Neural cell (in vitro differentiated cells): ENCODE data around the gene HS6ST3.

Experiments
- CTCF ChIP-seq: fragments of 450-650 bp; IDR thresholded peaks from 2 replicates; pipeline ENCODE4 v1.5.1; 2014; ENCODE audit warnings: antibody characterized with exemption, mild to moderate bottlenecking, moderate library complexity; ENCODE audit not compliant: poor library complexity, severe bottlenecking
- EZH2 ChIP-seq: fragments of 200-600, 300-800 bp; shearing (Covaris generic), sonication (generic); IDR thresholded peaks from 2 replicates; pipeline ENCODE4 v1.6.1; 2014; ENCODE audit warnings: antibody characterized with exemption, low read length, borderline replicate concordance, mild to moderate bottlenecking; ENCODE audit not compliant: insufficient read depth, poor library complexity, severe bottlenecking
- TF ChIP-seq, protein P1 (sequence below): IDR thresholded peaks from 2 replicates; pipeline ENCODE4 v1.6.1; 2012; ENCODE audit warnings: borderline replicate concordance

GRCh38 chr13:96816261-96816660 lies 726.4 kb downstream of the HS6ST3 start:
- TF ChIP-seq CTCF = no peak
- TF ChIP-seq, protein P1, sequence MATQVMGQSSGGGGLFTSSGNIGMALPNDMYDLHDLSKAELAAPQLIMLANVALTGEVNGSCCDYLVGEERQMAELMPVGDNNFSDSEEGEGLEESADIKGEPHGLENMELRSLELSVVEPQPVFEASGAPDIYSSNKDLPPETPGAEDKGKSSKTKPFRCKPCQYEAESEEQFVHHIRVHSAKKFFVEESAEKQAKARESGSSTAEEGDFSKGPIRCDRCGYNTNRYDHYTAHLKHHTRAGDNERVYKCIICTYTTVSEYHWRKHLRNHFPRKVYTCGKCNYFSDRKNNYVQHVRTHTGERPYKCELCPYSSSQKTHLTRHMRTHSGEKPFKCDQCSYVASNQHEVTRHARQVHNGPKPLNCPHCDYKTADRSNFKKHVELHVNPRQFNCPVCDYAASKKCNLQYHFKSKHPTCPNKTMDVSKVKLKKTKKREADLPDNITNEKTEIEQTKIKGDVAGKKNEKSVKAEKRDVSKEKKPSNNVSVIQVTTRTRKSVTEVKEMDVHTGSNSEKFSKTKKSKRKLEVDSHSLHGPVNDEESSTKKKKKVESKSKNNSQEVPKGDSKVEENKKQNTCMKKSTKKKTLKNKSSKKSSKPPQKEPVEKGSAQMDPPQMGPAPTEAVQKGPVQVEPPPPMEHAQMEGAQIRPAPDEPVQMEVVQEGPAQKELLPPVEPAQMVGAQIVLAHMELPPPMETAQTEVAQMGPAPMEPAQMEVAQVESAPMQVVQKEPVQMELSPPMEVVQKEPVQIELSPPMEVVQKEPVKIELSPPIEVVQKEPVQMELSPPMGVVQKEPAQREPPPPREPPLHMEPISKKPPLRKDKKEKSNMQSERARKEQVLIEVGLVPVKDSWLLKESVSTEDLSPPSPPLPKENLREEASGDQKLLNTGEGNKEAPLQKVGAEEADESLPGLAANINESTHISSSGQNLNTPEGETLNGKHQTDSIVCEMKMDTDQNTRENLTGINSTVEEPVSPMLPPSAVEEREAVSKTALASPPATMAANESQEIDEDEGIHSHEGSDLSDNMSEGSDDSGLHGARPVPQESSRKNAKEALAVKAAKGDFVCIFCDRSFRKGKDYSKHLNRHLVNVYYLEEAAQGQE = no peak
- no peak for TF ChIP-seq EZH2
